HG03280 (cell line): ENCODE results near the gene EFTUD2.
"Not testable (repeated sequence)": the region's sequence is repeated elsewhere in the genome, so short reads cannot be mapped to it uniquely, and the experiment has no call there.

Source experiments
- ATAC-seq: cut with Tn5 transposase; IDR thresholded peaks from one replicate; pipeline ENCODE4 v1.9.1; 2021; ENCODE audit warnings: mild to moderate bottlenecking, moderate library complexity; ENCODE audit not compliant: unreplicated experiment

The EFTUD2 gene

DNA sequence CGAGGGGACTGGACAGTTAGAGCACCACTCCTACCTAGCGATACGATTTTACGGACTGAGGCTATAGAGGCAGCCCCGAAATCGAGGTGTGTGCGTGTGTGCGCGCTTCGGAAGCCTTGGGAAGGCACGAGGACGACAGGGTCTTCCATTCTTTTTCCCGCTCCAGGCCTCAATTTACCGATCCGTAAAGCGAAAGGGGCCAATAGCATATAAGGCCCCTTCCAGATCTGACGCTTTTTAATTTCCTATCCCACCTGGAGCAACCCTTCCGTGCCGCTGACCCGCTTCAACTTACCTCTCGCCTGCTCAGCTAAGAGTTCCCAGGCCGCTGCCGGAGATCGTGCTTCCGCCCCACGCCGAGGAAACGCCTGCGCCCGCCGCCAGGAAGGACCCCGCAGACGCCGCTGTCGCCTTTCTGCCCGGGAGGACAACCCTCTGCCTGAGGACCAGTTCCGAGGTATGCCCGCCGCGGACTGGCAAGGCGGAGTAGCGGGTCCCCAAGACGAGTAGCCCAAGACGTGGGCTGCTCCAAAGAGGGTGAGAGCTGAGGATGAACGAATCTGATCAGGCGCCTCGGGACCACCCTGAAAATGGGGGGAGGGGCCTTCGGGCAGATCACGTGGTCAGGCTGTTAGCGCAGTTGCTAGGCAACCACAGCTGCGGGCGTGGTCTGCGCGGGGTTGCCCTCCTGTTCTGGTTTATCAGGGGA is at the start of gene EFTUD2:
EFTUD2 (minus strand) TSS at position 372 of the 709 bp plus-strand sequence. CDS start 4,924 bp downstream, outside the sequence.
- ATAC-seq: peak; percentile 80

GRCh38 chr17:44948315-44948795 is 49.1 kb upstream of the EFTUD2 start:
- no peak for ATAC-seq

- ATAC-seq: peak; percentile 92
Observed at GRCh38 chr17:44947461-44948314, 48.4 kb upstream of the EFTUD2 start, which contains the start of gene KIF18B. Gene KIF18B (minus strand): TSS chr17:44947773. CDS start chr17:44936344, 11,429 bp downstream.

DNA sequence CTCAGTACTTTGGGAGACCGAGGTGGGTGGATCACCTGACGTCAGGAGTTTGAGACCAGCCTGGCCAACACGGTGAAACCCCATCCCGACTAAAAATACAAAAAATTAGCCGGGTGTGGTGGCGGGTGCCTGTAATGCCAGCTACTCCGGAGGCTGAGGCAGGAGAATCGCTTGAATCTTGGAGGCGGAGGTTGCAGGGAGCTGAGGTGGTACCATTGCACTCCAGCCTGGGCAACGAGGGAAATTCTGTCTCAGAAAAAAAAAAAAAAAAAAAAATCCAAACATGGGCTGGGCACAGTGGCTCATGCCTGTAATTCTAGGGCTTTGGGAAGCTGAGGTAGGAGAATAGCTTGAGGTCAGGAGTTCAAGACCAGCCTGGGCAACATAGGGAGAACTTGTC is 46.4 kb upstream of the EFTUD2 start:
- not testable (repeated sequence) for ATAC-seq

DNA sequence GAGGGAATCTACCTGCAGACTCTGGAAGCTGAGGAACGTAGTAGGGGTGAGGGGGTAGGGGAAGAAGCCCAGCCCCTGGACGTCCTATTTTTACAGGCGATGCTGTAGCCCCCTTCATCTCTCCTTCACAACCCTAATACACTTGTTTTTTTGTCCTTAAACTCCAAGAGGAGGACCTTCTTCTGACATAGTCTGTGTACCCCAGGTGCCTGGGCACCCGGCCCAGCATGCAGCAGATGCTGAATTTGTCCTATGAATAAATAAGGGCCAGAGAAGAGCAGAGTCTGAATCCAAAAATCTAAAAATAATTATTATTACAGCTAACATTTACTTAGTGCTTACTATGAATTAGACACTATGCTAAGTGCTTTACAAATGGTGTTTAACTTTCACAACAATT is 43.2 kb upstream of the EFTUD2 start:
- ATAC-seq: no peak

- no peak for ATAC-seq
Observed at GRCh38 chr17:44941712-44942331, 42.6 kb upstream of the EFTUD2 start.

DNA sequence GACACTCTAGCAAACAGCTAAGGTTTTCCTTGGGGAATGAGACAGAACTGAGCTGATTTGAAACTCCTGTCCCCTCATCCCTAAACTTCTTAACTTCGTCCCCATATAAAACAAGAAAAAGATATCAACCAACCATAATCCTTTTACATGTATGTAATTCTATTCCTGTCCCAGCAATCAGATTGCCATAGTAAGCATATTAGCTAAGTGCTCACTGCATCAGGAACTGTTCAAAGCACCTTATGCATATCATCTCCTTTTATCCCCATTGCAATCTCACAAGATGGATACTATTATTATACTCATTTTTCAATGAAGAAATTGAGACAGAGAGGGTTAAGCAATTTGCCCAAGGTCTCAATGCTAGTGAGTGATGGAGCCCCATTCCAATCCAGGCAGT is 41.5 kb upstream of the EFTUD2 start:
- ATAC-seq: no peak

GRCh38 chr17:44940317-44940716 is 41.1 kb upstream of the EFTUD2 start:
- ATAC-seq: no peak

DNA sequence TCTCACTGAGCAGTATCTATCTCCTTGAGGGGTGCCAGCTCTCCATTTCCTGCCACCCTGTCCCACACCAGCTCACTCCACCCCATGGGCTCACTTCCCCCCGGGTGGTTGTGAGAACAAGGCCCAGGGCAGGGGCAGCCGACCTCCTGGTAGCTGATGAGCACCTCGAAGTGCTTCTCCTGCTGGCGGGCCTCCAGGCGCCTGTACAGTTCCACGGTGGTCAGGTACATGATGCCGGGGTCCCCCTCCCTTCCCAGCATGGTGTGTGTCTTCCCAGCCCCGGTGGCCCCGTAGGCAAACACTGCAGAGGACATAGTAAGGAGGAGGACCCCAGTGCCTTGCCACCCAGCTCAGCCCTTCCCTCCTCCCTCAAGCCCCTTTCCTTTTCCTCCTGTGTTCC is 35.9 kb upstream of the EFTUD2 start:
- ATAC-seq: no peak

- ATAC-seq: no peak
Observed at GRCh38 chr17:44934745-44935105, 35.5 kb upstream of the EFTUD2 start.

- no peak for ATAC-seq
Observed at GRCh38 chr17:44933824-44934744, 34.8 kb upstream of the EFTUD2 start.

DNA sequence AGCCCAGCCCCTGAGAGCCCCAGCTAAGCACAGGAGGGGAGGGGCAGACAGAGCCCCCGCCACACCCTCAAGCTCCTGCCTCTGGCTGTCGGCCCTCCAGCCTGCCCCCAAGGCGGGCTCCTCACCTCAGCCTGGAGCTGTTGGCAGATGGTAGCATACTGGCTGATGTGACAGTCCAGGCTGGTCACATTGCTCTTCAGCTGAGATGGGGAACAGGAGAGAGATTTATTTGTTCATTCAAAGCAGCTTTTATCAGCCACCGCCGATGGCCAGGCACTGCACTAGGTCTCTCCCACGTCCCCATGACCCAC is 33.5 kb upstream of the EFTUD2 start:
- ATAC-seq: no peak

DNA sequence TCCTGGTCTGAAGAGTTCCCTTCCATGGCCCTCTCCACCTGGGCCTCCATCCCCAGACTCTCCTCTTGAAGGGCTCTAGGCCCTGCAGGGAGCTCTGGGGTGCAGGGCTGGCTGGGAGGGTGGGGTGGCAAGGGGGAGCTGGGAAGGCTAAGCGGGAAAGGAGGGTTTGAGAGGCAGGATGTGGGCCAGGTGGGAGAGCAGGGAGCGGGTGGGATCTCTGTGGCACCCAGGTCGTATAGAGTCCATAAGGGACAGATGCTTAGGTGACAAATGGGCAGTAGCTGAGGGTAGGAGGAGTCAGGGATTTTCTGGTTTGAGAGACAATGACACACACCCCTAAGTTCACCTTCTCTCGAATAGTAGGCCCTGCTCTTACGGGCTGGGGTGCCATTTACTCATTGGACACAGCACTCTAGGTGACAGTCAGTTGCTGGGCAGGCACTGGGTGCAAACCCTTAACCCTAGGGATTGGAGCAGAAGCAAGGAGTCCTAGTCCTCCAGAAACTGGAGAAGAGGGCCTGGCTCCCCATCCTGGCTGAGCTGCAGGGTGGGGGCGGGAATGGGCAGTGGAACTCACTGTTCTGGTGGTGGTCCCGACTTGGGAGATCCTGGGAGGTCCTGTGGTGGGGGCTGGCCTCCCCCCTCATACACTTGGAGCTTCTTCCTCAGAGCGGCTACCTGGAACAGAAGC is 33.0 kb upstream of the EFTUD2 start:
- ATAC-seq: no peak

- no peak for ATAC-seq
Observed at GRCh38 chr17:44931376-44931775, 32.1 kb upstream of the EFTUD2 start.

GRCh38 chr17:44930667-44931066 is 31.4 kb upstream of the EFTUD2 start:
- ATAC-seq: no peak

DNA sequence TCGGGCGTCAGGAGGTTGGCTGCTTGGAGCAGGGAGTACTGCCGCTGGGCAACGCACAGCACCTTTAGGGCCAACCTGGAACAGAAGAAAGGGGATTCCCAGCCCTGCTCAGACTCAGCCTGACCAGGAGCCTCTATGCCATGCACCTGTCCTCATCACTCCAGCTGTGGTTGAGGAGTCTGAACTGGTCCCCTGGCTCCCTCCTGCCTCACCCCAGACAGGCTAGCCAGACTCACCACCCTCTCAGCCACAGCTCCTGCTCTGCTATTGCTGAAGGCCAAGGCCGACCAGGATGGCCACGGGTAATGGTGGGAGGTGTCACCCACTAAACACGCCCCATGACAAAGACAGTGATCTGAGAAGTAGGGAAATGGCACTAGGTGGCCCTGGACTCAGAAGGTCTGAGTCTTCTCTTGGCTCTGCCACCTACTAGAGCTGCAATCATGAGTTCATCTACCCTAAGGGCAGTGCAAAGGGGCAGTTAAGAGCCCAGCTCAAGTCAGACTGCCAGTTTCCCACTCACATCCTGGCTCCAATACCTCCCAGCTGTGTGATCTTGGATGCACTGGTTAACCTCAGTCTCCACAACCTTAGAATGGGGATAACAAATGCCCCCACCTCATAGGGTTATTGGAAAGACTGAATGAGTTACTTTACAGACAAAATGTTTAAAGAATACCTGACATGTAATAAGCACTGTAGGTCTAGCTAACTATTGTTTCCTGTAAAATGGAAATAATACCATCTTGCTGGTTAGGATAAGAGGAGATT is 29.9 kb upstream of the EFTUD2 start:
- ATAC-seq: no peak

DNA sequence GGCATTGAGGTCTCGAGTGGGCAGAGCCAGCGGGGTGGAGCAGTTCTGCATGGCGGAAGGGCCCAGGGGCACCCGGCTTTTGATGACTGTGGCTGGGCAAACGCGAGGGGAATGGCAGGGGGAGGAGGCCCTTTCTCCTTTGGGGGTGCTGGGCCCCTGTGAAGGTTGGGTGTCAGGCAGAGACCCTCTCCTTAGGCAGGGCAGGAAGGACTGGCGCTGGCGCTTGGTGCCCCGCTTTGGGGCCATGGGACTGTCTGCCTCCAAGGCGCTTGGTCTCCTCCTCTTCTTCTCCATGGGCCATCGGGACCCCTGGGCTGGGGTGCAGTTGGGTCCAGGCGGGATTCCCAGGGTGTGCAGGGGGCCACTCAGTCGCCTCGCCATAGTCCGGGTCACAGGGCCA is 28.9 kb upstream of the EFTUD2 start:
- ATAC-seq: no peak

DNA sequence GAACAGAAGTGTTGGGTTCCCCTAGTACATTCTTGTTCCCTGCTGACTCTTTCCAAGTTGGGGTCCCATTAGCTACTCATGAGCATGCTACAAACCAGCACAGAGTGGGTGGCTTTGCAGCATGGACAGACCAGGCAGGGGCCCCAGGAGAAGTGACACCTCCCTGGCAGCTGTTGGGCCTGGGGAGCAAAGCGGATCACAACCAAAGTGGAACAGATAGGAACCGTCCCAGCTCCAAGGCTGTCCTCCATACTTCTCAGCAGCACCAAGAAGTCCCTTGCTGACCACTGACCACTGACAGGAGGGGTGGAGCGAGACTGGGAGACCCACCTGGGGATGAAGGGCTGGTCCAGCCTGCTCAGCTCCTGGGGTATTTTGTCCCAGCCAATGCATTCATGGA is 28.5 kb upstream of the EFTUD2 start:
- no peak for ATAC-seq

DNA sequence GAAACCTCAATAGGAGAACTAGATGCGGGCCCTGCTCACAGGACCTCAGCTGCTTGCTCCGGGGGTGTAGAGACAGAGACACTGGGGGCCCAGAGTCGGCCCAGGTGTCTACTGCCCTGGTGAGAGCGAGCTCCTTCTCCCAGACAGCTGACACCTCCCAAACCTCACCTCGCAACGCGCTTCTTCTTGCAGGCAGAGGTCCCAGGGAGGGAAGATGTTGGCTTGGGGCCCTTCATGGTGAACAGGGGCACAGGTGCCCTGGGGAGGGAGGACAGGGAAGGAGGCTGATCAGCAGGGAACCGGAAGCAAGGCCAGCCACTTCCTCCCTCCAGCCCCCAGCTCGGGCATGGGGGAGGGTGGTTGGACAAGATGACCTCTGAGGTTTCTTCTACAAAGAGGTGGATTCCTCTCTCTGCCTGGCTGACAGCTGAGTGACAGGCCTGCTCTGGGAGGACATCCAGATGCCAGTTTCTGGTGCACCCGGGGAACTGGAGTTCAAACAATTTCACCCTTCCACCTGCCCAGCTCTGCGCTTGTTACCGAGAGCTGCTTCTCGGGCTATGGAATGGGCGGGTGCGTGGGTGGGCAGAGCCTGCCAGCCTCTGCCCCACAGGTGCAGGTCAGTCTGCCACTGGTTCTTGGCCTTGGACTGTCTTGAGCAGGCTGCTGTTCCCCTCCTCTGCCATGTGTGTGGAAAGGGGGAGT is 27.7 kb upstream of the EFTUD2 start:
- no peak for ATAC-seq
